ENCODE data around the gene RFX2.
"Not testable (repeated sequence)": the region's sequence is repeated elsewhere in the genome, so short reads cannot be mapped to it uniquely, and the experiment has no call there.

The RFX2 gene

DNA sequence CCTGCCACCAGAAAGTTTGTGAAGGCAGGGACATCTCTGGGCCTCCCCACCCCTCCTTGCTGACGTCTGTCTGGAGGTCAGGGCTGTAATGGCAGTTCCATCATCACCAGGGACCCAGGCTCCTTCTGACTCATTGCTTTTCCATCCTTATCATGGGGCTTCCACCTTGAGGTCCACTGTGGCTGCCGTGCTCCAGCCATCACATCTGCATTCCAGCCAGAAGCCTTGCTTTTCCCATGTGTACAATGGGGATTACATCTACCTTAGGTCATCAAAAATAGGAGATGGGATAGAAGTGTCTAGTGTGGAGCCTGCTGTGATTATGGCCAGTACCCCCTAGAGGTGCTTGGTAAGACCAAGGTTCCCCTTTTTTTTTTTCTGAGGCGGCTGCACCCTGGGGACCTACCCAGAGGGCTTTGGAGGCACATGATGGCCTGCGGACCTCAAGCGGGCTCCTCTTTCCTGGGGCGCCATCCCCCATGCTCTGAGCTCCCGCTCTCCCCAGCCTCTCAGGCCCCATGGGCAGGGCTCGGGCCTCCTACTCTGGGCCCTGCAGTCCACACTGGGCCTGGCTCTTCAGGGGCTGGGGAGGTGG lies 119.0 kb downstream of the RFX2 start:
- DNase-seq (ENCODE audit: insufficient read length, low spot score) (no peak), FAIRE-seq (no peak)
- TF ChIP-seq POLR2A (IDR thresholded peaks at IDR 0.05; ENCODE audit: low read depth, low read length): no peak

DNA sequence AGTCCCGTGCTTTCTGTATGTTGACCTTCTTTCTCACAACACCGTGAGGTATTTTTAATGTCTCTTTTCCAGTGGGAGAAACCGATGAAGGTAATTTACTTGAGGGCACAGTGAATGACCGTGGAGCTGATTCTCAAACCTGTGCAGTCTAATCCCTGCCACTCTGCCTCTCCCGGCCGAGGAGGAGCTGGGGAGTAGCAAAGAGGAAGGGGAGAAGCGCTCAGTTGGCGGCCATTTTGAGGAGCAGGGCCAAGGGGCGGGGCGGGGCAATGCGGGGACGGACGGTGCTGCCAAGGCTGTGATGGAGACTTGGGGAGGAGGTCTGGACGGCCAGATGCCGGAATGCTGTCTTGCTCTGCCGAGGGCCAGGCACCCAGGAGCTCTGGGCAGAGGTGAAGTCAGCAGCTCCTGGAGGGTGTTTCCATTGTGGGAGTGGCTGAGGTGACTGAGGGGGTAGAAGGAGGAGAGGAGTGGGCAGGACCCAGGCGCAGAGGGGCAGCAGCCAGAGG lies 120.0 kb downstream of the RFX2 start:
- DNase-seq (ENCODE audit: insufficient read length, low spot score) (peak; percentile 41), FAIRE-seq (no peak)
- no peak for TF ChIP-seq POLR2A (IDR thresholded peaks at IDR 0.05; ENCODE audit: low read depth, low read length)

DNA sequence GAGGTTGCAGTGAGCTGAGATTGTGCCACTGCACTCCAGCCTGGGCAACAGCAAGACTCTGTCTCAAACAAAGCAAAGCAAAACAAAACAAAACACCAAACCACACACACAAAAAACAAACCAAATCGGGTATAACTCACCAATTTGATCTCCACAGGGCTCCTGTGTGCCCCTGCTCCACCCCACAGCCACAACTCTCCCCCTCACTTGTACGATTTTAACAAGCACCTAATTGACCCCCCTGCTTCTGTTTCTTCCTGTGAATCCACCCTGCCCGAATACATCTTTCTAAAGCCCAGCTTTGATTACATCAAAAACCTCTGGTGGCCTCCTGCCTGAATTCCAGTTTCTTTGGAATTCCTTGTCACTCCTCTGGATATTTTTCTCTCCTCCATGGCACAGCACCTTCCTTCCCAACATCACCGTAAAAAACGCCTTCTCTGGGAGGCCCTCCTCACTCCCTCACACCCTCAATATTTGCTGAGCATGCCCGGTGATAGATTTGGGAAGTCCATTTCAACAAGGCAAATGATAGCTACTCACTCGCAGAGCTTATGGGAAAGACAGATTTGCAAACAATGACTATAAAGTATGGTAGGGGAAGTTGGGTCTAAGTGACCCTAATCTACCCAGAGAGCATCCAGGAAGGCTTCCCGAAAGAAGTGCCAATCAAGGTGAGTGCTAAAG lies 120.8 kb downstream of the RFX2 start:
- no peak for FAIRE-seq
- DNase-seq (ENCODE audit: insufficient read length, low spot score): no peak
- TF ChIP-seq POLR2A (IDR thresholded peaks at IDR 0.05; ENCODE audit: low read depth, low read length): no peak

DNA sequence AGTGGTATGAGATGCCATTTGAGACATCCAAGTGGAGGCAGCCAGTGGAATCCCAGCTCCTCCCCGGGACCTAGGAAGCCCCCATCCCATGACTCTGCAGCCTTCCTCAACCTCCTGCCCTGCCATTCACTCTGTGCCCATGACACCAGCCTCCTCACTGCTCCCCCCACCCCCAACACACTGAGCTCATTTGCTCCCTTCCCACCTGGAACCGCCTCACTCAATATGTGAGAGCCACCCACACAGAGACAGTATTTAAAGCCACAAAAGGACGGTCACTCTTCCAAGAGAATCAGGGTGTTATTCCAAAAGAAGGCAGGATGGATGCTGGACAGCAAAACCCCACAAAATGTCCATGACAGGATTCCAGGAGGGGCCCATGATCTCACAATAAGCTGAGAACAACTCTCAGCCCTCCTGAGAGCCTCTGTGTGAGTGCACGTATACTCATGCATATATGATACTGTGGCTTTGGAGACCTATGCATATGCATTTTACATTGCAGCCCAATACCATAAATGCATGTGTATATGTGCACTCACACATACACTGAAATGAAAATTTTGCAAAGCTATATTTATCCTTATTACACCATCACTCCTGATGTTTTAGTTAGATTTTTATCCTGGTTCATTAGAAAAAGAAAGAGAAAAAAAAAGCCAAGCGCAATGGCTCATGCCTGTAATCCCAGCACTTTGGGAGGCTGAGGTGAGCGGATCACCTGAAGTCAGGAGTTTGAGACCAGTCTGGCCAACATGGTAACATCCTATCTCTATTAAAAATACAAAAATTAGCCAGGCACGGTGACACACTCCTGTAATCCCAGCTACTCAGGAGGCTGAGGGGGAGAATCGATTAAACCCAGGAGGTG lies 121.5 kb downstream of the RFX2 start:
- TF ChIP-seq POLR2A (IDR thresholded peaks at IDR 0.05; ENCODE audit: low read depth, low read length): no peak
- FAIRE-seq: no peak
- no peak for DNase-seq (ENCODE audit: insufficient read length, low spot score)

DNA sequence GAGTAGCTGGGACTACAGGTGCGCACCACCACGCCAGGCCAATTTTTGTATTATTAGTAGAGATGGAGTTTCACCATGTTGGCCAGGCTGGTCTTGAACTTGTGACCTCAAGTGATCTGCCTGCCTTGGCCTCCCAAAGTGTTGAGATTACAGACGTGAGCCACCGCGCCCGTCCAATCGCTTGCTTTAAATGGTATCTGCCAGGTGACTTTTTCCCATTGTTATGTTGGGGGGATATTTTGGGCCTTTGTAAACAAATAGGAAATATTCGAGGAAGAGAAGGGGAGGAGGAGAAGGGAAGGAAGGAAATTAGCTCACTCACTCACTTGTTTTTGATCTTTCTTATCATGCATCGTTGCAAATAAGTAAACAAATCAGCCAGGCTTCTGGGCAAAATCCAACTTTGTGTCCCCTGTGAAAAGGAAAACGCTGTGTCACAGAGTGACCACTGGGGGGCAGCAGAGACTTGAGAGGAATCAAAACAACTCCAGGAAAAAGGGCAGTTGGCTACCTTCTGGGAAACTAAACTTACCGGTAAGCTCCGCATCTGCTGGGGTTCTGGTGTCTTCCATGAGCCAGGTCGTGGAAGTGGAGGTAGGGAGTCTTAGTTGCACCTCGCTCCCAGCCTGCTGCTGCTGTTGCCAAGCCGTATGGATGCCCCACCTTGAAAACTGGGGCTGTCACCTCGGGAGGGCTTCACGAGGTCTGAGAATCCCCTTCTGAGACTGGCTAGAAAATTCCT lies 123.1 kb downstream of the RFX2 start:
- DNase-seq (ENCODE audit: insufficient read length, low spot score) (peak; percentile 70), FAIRE-seq (peak; percentile 20)
- TF ChIP-seq POLR2A (IDR thresholded peaks at IDR 0.05; ENCODE audit: low read depth, low read length): no peak

DNA sequence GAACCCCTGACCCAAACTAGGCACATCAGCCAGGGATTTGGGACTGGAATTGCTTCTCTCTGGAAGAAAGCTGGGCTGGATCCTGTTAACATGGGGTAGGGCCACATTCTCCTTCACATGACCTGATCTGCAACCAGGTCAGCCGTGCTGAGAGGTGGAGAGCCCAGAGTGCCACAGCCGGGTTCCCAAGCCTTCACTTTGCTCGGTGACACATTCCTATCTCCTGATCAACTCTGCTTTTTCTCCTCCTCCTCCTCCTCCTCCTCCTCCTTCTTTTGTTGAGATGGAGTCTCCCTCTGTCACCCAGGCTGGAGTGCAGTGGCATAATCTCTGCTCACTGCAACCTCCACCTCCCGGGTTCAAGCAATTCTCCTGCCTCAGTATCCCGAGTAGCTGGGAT lies 124.5 kb downstream of the RFX2 start:
- not testable (repeated sequence) for DNase-seq (ENCODE audit: insufficient read length, low spot score); FAIRE-seq

DNA sequence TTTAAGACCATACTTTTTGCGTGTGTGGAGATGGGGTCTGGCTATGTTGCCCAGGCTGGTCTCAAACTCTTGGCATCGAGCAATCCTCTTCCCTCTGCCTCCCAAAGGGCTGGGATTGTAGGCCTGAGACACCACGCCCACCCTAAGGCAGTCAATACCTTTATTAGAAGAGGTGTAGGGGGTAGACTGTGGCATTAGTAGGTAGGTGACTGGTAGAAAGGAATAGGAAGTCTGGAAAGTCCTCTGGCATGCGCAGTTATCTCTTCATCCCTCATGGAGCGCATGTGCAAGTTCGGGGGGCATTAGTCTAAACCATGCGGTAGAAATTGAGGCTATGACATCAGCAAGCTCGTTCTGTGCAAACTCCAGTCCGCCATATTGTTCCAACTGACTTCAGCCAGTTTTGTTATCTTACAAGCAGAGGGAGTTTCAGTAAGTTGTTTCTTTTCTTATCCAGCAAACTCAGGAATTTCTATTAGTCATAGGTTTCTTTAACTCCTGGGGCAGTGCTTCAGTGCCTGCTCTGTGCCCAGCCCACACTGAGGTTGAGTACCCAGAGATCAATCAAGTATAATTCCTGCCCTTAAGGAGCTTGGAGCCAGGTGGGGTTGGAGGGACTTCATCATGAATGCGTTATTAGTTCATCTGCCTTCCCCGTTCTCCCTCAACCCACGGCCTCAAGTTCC lies 125.1 kb downstream of the RFX2 start:
- peak; percentile 50 for FAIRE-seq
- DNase-seq (ENCODE audit: insufficient read length, low spot score): peak; percentile 86
- no peak for TF ChIP-seq POLR2A (IDR thresholded peaks at IDR 0.05; ENCODE audit: low read depth, low read length)

DNA sequence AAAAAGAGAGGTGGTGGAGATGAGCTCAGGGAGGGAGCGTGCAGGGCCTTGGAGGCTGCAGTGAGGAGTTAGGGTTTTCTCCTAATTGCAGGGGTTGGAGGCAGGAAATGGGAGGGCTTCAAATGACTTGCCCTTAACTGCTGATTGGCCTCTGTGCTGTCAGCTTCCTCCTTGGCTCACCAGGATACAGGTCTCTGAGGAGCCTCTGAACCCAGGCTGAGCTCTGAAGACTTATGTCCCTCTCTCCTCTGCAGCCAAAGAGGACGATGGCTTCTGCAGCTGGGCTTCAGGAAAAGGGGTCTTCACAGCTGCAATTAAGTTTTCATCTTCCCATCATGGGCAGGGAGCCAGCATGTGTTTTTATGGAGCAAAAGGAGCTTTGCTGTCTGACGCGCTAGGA lies 125.7 kb downstream of the RFX2 start:
- TF ChIP-seq POLR2A (IDR thresholded peaks at IDR 0.05; ENCODE audit: low read depth, low read length): no peak
- DNase-seq (ENCODE audit: insufficient read length, low spot score): no peak
- FAIRE-seq: no peak

DNA sequence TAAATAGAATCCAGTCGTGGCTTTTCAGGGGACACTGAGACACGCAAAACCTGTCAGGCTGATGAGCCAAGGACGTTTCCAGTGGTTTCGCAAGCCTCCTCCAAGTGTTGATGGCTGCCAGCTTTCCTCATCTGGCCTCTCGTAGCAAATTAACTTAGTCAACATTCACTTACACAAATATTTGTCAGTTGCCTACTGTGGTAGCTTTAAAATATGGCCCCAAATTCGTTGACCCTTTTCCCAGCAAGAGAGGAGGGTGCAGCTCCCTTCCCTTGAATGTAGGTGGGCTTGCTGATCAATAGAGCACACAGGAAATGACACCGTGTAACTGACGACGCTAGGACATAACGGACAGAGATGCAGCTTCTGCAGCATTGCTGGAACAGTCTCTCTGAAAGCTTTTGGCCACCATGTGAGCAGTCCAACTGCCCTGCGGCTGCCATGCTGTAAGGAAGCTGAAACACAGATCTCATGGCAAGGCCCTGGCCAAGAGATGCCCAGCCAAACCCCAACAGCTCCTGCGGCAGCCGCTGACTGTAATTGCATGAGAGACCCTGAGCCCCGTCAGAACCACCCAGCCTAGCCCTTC lies 126.8 kb downstream of the RFX2 start:
- no peak for FAIRE-seq
- DNase-seq (ENCODE audit: insufficient read length, low spot score): no peak
- TF ChIP-seq POLR2A (IDR thresholded peaks at IDR 0.05; ENCODE audit: low read depth, low read length): no peak

DNA sequence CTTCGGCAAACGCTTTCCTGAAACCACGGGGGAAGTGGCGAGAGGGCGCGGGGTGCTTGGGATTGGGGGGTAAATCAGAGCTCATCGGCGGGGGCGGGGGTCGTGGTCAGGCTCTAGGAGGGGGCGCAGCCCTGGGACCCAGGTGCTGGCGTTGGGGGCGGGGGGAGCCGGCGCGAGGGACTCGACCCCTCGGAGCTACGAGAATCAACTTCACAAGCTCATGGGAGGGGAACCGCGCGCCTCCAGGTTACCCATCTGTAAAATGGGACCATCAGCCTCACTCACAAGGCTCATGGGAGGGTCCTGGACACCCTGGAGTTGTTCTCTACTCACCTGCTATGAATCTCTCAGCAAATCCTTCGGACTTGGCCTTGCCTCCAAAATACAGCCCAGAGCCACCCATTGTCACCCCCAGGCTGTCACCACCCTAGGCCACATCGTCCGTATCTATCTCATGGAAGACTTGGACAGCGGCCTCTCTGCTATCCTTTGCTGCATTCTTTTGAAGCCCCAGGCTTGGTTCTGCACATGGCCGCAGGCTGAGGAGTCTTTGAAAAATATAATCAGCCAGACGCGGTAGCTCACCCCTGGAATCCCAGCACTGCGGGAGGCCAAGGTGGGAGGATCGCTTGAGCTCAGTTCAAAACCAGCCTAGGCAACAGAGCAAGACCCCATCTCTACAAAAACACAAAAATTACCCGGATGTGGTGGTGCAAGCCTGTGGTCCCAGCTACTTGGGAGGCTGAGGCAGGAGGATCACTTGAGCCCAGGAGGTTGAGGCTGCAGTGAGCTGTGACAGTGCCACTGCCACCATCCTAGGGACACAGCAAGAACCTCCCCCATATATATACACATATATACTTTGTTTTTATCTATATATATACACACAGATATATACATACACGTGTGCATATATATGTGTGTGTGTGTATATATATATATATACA lies 131.4 kb downstream of the RFX2 start:
- FAIRE-seq (no peak), DNase-seq (ENCODE audit: insufficient read length, low spot score) (no peak)

DNA sequence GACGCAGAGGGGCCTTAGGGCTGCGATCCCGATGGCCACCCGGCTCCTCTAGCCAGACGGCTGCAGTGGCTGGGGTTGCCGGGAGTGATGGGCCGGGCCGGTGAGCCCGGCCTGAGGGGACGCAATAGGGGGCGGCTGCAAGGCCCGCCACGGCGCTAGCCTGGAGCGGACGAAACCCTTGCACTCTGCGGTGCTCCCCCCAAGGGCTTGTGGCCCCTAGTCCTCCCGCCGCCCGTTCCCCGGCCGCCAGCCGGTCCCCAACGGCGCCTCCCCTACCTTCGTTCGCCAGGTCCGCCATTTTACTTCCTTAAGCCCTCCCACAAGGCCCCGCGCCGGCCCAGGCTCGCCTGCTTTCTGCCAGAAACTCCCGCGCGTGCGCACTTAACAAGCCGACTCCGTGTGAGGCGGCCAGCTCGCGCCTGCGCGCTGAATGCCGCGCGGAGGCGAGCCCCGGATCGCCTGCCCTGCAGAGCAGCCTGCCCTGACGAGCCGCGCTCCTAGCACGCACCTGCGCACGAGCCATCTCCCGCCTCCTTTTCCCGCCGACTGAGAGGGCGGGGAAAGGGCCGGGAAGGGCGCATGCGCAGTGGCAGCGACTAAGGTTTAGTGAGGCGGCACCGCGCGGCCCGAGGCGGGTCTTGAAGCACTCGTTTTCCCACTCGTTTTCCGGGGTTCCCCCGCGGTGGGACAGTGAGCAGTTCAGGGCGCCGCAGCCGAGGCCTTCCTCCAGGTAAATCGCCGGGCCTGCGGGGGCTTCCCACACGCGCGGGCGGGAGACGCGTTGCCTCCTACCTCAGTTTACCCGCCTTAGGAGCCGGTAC lies 132.3 kb downstream of the RFX2 start, which contains the start of gene RANBP3:
Gene RANBP3 (minus strand): TSS at position 356 of the 821 bp plus-strand sequence. CDS start 58 bp downstream, at position 298.
- TF ChIP-seq POLR2A (IDR thresholded peaks at IDR 0.05; ENCODE audit: low read depth, low read length): peak; percentile 80
- FAIRE-seq (no peak), DNase-seq (ENCODE audit: insufficient read length, low spot score) (peak; percentile 98)

More for the DNA sequence above, 131.4 kb downstream of the RFX2 start:
- no peak for TF ChIP-seq POLR2A (IDR thresholded peaks at IDR 0.05; ENCODE audit: low read depth, low read length)

Data from H54 (cell line).